HG03558 (cell line): Measurements from ENCODE around the gene GALNT7.
A peak's percentile ranks its signal among the peaks of the same experiment; 100 is the strongest.
"Not testable (repeated sequence)": the region's sequence is repeated elsewhere in the genome, so short reads cannot be mapped to it uniquely, and the experiment has no call there.

Experiments used
- ATAC-seq: cut with Tn5 transposase; IDR thresholded peaks from one replicate; pipeline ENCODE4 v1.9.1; 2021; ENCODE audit warnings: moderate number of reproducible peaks; ENCODE audit not compliant: unreplicated experiment; ENCODE audit errors: extremely low read depth

Gene GALNT7

GRCh38 chr4:173161311-173161710 lies 7.3 kb upstream of the GALNT7 start:
- no peak for ATAC-seq

- ATAC-seq = no peak
Observed at GRCh38 chr4:173165706-173166105, 2.9 kb upstream of the GALNT7 start.

GRCh38 chr4:173166491-173166890 lies 2.1 kb upstream of the GALNT7 start:
- no peak for ATAC-seq

DNA sequence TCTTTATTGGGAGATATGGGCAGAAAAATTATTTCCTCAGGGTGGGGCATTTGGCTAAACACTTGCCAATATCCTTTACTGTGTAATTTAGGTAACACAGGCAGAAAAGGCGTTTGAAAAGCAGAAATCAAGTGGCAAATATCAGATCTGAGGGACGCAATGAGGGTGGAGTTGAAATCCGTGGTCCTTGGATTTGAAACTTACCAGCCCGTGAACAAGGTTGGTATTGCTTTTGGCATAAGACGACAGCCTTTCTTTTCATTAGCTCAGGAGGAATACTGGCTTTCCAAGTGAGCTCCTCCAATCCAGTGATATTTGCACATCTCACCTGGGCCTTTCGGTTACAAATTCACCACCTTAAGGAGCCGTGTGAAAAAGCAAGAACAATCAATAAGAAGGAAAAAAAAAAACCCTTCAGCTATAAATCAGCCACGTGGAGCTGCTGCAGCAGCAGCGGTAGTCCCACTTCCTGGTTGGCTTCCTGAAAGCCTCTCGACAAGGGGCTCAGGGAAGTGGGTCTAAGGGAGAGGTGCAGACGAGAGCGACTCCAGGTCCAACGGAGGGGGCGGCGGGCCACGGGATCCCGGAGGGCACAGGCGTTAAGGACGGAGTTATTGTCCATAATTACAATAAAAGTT lies 734 bp upstream of the GALNT7 start:
- ATAC-seq = no peak

DNA sequence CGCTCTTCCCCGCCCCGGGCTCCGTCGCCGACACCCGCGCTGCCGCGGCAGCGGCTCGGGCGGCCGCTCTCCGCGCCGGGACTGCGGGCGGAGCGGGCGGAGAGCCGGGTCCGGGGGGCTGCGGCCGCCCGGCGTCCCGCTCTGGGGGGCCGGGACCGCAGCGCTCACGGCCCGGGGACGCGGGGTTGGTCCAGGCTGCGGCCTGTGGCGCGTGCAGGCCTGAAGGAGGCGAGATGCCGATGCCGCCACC lies 492 bp downstream of the GALNT7 start:
- no peak for ATAC-seq

DNA sequence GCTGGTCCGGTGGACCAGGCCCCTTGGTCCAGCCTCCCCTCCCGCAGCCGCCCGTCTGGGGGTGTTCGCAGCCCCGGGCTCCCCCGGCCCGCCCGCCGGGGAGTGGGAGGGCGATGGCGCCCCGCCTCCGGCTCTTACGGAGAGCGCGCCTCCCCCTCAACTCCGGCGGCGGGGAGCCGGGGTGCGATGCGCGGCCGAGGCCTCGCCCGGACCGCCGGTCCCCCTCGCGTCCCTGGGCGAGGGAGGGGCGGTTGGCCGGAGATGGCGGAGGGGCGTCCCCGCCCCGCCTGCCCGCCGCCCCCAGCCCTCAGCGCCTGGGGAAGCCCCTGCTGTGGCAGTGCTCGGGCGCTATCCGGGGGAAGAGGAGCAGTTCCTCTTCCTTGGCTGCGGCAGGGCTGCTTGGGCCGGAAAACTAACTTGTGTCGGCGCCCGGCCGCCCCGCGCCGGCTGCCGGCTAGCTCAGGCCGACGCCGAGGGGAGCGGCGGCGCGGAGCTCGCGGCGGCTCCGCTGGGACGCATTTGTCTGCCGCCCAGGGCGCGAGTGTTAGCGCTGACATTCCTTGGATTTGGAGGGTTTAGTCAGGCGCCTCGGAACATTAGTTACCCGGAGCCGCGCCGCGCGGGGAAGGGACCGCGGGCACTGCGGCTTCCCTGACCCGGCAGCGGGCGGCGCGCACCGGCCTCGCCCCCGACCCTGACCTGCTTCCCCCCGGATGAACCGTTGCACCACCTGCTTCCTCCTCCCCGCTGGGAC lies 994 bp downstream of the GALNT7 start:
- ATAC-seq = peak; percentile 41

DNA sequence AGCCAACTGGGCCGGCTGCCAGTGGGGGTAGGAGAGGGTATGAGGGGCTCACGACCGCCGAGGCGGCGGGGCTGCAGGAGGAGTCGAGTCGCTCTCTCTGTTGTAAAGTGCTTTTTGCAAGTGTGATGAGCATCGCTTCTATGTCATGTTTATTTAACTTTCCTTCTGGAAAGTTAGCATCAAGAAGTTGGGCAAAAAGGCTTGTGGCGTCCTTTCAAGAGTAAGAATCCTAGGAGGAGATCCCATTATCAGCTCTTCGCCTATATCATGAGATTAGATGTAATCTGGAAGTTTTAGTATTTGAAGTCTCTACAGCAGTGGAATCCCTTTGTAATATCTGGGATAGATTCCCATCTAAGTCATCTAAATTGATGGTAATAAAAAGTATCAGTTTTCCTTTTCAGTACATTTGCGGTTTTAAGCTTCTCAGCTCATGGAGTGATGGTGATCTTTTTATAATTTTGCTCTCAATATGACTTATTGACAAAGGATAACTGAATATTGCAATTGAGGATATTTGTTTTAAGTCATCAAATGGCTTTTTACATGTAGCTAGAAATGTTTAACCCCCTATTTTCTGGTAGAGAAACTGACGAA lies 1.7 kb downstream of the GALNT7 start:
- ATAC-seq = no peak

- no peak for ATAC-seq
Observed at GRCh38 chr4:173171098-173171497, 2.5 kb downstream of the GALNT7 start.

- ATAC-seq = no peak
Observed at GRCh38 chr4:173171987-173172386, 3.4 kb downstream of the GALNT7 start.

DNA sequence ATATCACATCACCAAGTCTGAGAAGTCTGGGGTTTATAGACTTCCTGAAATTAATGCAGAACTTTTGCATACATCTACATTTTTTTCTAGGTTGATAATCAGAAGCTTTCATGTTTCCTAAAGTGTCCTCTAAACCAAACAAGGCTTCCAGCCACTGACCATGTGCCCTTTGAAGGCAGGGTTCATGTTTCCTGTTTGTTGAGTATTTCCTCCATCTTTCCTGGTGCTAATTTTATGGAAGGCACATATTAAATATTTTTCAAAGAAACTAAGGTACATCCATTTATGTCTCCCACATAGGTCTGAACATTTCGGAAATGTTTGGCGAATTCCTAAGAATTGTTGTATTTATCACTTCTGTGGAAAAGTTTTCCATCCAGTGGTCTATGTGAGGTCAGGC lies 5.6 kb downstream of the GALNT7 start:
- ATAC-seq = no peak

- ATAC-seq = no peak
Observed at GRCh38 chr4:173174594-173175012, 6.0 kb downstream of the GALNT7 start.

- no peak for ATAC-seq
Observed at GRCh38 chr4:173176010-173176409, 7.4 kb downstream of the GALNT7 start.

DNA sequence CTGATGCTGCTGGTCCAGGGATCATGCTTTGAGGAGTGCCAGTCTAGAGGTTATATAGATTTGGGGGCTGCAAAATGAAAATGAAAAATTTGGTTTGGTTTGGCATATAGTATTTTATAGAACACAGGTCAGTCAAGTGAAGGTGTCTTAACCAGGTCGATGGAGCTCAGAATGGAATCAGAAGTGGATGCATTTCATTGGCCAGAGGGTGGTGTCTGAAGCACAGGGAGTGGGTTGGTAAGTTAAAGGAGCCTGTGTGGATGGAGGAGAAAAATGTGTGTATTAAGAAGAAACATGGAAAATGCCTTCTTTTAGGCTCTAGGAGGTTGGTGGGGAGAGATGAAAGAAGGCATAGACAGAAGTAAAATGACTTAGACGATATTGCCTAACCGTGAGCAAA lies 8.6 kb downstream of the GALNT7 start:
- ATAC-seq = no peak

DNA sequence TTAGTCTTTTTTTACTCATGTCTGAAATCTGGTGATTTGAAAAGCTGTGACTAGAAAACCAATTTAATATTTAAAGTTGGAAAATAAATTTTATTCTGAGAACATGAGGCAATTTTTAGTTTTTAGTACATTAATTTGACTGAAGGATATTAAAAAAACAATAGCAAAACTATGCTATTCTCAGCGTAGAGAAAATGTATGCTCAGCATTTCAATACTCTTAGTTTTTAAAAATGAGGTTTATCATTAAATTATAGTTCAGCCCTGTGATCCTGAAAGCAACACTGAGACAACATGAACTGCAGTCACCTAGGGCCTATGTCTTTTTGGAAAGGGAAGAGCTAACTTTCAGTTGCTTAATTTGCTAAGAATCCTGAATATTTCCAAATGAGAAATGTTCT lies 9.5 kb downstream of the GALNT7 start:
- no peak for ATAC-seq

DNA sequence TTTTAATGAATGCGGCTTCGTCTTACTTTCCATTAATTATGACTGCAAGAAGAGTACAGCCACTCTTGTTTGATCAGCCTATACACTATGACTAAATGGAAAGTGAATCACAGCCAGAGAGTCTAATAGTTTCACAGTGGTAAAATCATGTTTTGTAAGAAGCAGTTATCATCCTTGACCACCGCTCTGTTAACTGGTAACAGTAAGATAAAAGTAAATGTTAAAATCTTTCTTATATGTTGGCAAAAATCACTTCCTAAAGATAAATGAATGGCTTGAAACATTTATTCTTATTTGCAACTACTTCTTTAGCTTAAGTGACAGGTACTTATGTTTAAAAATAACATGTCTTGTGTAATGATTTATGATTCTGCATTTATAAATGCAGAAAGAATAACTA lies 13.2 kb downstream of the GALNT7 start:
- ATAC-seq = peak; percentile 44

DNA sequence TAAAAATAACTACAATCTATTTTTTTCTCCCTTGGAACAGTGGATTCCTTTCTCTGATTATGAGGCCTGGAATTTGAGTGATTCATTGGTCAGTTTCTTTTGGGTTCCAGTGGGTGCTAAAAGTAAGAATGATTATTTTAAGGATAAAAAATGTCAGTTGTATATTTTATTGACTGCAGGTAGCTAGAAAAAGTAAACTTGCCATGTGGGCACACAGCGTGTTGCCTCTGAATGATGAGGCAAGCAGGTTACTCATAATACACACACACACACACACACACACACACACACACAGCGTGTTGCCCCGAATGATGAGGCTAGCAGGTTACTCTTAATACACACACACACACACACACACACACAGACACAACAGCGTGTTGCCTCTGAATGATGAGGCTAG lies 13.8 kb downstream of the GALNT7 start:
- no peak for ATAC-seq

- ATAC-seq = not testable (repeated sequence)
Observed at GRCh38 chr4:173183659-173184247, 15.1 kb downstream of the GALNT7 start.

DNA sequence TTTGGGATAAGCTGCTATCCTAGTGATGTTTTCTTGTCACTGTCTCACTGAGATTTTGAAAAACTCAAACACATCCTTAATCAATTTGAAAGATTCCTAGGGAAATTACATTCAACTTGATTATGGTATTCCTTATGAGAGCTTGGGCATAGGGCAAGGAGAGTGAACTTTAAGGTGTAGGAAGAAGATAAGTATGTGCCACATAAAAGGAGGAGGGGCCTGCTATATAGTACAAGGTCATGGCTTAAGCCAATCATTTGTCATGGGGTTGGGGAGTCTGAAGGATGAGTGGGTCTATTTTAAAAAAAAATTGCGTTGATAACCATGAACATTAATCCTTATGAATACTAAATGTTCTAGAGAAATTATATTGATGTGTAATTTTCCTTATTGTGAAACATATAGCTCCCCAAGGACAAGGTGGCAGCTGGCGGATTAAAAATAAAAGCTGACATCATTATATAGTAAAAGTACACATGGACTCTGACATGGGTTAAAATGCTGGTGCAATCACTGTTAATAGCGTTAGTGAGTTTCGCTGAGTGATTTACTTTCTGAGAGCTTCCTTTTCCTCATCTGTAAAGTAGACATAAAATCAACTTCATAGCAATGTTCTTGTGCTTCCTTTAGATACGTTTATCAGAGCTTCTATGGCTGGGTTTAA lies 17.4 kb downstream of the GALNT7 start:
- no peak for ATAC-seq

- no peak for ATAC-seq
Observed at GRCh38 chr4:173187732-173188131, 19.1 kb downstream of the GALNT7 start.

- ATAC-seq = no peak
Observed at GRCh38 chr4:173188648-173189047, 20.0 kb downstream of the GALNT7 start.

DNA sequence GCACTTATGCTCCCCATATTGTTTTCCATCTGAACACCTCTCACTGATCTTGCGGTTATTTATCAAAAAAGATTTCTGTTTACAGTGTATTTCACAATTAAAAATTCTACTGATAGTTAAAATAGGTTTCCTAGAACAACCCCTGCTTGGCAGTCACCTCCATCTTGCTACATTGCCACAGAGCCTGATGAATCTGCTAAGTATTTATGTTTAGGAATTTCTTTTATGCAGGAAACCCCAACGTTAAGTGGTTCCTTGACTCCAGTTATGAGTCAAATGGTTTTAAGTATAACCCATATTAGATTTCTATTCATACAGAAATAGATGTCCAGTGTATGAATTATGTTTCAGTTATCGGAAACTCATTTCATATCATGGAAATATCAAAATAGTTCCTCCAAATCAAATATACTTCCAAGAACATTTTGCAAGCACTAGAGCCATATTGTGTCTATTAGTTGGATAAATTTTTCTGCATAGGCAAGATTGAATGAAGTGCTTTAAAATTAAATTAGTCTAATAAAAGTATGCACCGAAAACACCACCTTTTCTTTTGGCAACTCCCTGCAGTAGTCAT lies 20.6 kb downstream of the GALNT7 start:
- no peak for ATAC-seq
